H1 (cell line): ENCODE results near the gene CELF2. TPM values are rescaled to one million over a fixed set of nuclear protein-coding genes. Genes with fewer than 3 reads are reported as not detected.

Experiments
- CTCF ChIA-PET: fragments of 300-600 bp; sonication (Branson Sonifier 250); formaldehyde crosslinking; loops from one replicate; lab custom pipeline; 2021; ENCODE audit not compliant: partially characterized antibody; lab: Charles Lee
- POLR2A ChIA-PET: fragments of 300-600 bp; sonication (Branson Sonifier 250); formaldehyde crosslinking; loops from one replicate; lab custom pipeline; 2021; ENCODE audit warnings: inconsistent platforms; ENCODE audit not compliant: partially characterized antibody; lab: Charles Lee
- DNase-seq, 2 experiments: peaks; one replicate each; pipeline versions ENCODE4 v3.0.0 to v3.0.0-alpha.2; 2010 to 2022; ENCODE audit warnings: low spot score in 2 of 2, low read depth in 1 of 2, mixed read lengths in 1 of 2
- FAIRE-seq: peaks from 2 replicates; lab custom pipeline; 2011; peaks lifted over from hg19 to GRCh38; lab: Jason Lieb, UNC
- H2AFZ ChIP-seq: 2 replicates; pipeline ENCODE4 v1.8.1; 2012; ENCODE audit warnings: low read length, inconsistent platforms
- H2AK5ac ChIP-seq: 2 replicates; pipeline ENCODE4 v1.6.1; 2013; ENCODE audit warnings: low read depth, low read length
- H2BK120ac ChIP-seq: replicated peaks from 2 replicates; pipeline ENCODE3; 2013; ENCODE audit warnings: low read depth, low read length, inconsistent platforms
- H2BK12ac ChIP-seq: 2 replicates; pipeline ENCODE4 v1.6.1; 2013; ENCODE audit warnings: low read depth, low read length
- H2BK15ac ChIP-seq: 2 replicates; pipeline ENCODE4 v1.6.1; 2013; ENCODE audit warnings: low read length
- H2BK20ac ChIP-seq: 2 replicates; pipeline ENCODE4 v1.6.1; 2013; ENCODE audit warnings: low read length
- H2BK5ac ChIP-seq: 2 replicates; pipeline ENCODE4 v1.6.1; 2013; ENCODE audit warnings: low read depth, low read length
- H3K14ac ChIP-seq: 2 replicates; pipeline ENCODE4 v1.6.1; 2013; ENCODE audit warnings: inconsistent platforms; ENCODE audit not compliant: insufficient read length
- H3K18ac ChIP-seq: 2 replicates; pipeline ENCODE4 v1.6.1; 2013; ENCODE audit warnings: low read length; ENCODE audit errors: extremely low read depth
- H3K23ac ChIP-seq: 2 replicates; pipeline ENCODE4 v1.6.1; 2013; ENCODE audit warnings: inconsistent platforms; ENCODE audit not compliant: insufficient read length
- H3K23me2 ChIP-seq: 2 replicates; pipeline ENCODE4 v1.6.1; 2013; ENCODE audit warnings: low read depth, low read length
- H3K27ac ChIP-seq: 2 replicates; pipeline ENCODE4 v1.6.1; 2011; ENCODE audit warnings: low read depth, low read length, inconsistent platforms
- H3K27me3 ChIP-seq, 4 experiments: replicated peaks in 1 of 4; 1 replicate in 1 of 4; 2 replicates in 3 of 4; pipeline versions ENCODE4 v1.6.1 to v1.8.1; 2011 to 2013; ENCODE audit warnings: low read length in 3 of 4, mild to moderate bottlenecking in 3 of 4, inconsistent platforms in 2 of 4, mixed read lengths in 2 of 4, moderate library complexity in 1 of 4; ENCODE audit not compliant: control insufficient read depth in 3 of 4, insufficient read depth in 3 of 4; ENCODE audit errors: extremely low read depth in 1 of 4
- H3K36me3 ChIP-seq, 4 experiments: 2 replicates each; pipeline versions ENCODE4 v1.6.1 to v1.8.1; 2011 to 2013; ENCODE audit warnings: mild to moderate bottlenecking in 4 of 4, low read length in 3 of 4, moderate library complexity in 2 of 4, control low read depth in 1 of 4, inconsistent platforms in 1 of 4; ENCODE audit not compliant: insufficient read depth in 4 of 4, control insufficient read depth in 2 of 4
- H3K4ac ChIP-seq: replicated peaks from 2 replicates; pipeline ENCODE3; 2013; ENCODE audit warnings: low read length, low read depth, mixed read lengths, inconsistent platforms; ENCODE audit not compliant: insufficient read length
- H3K4me1 ChIP-seq, 4 experiments: replicated peaks in 1 of 4; 1 replicate in 1 of 4; 2 replicates in 3 of 4; pipeline versions ENCODE4 v1.6.1 to v1.8.1; 2011 to 2013; ENCODE audit warnings: low read length in 3 of 4, inconsistent platforms in 2 of 4, mixed read lengths in 1 of 4; ENCODE audit not compliant: insufficient read depth in 4 of 4, control insufficient read depth in 3 of 4
- H3K4me2 ChIP-seq, 2 experiments: 2 replicates each; pipeline versions ENCODE4 v1.6.1 to v1.8.1; 2011 to 2013; ENCODE audit warnings: low read depth in 2 of 2, low read length in 2 of 2, control low read depth in 1 of 2, inconsistent platforms in 1 of 2, mild to moderate bottlenecking in 1 of 2; ENCODE audit not compliant: insufficient read depth in 1 of 2
- H3K4me3 ChIP-seq, 4 experiments: fragments of 200-600, 300-600 bp in 1 of 4; sonication (generic), shearing (Covaris generic), sonication (Bioruptor Twin) in 1 of 4; 2 replicates each; pipeline versions ENCODE4 v1.5.1 to v1.8.1; 2011 to 2016; ENCODE audit warnings: low read length in 4 of 4, low read depth in 3 of 4, control low read depth in 2 of 4, inconsistent platforms in 2 of 4, mild to moderate bottlenecking in 2 of 4, mixed read lengths in 1 of 4, moderate library complexity in 1 of 4; ENCODE audit not compliant: insufficient read depth in 2 of 4; ENCODE audit errors: extremely low read depth in 1 of 4
- H3K56ac ChIP-seq: replicated peaks from 2 replicates; pipeline ENCODE3; 2013; ENCODE audit warnings: low read depth, mild to moderate bottlenecking, mixed read lengths, low read length, inconsistent platforms; ENCODE audit not compliant: insufficient read length
- H3K79me1 ChIP-seq: 2 replicates; pipeline ENCODE4 v1.6.1; 2013; ENCODE audit warnings: low read depth, low read length, control low read depth
- H3K79me2 ChIP-seq, 2 experiments: 2 replicates each; pipeline versions ENCODE4 v1.6.1 to v1.8.1; 2012 to 2013; ENCODE audit warnings: low read length in 2 of 2, mild to moderate bottlenecking in 2 of 2, inconsistent platforms in 1 of 2; ENCODE audit not compliant: insufficient read depth in 2 of 2, control insufficient read depth in 1 of 2
- H3K9ac ChIP-seq, 4 experiments: replicated peaks in 1 of 4; 1 replicate in 1 of 4; 2 replicates in 3 of 4; pipeline versions ENCODE4 v1.6.1 to v1.8.1; 2011 to 2013; ENCODE audit warnings: low read depth in 3 of 4, low read length in 3 of 4, control low read depth in 2 of 4, mild to moderate bottlenecking in 2 of 4, moderate library complexity in 2 of 4, inconsistent platforms in 1 of 4; ENCODE audit errors: extremely low read depth in 1 of 4
- H3K9me3 ChIP-seq, 2 experiments: 2 replicates each; pipeline versions ENCODE4 v1.6.1 to v1.8.1; 2012 to 2013; ENCODE audit warnings: mild to moderate bottlenecking in 2 of 2, moderate library complexity in 2 of 2, control low read depth in 1 of 2, inconsistent platforms in 1 of 2, low read depth in 1 of 2, low read length in 1 of 2, mixed read lengths in 1 of 2; ENCODE audit not compliant: insufficient read depth in 2 of 2
- H4K20me1 ChIP-seq, 2 experiments: replicated peaks in 1 of 2; 2 replicates each; pipeline versions ENCODE3 to v1.8.1; 2011 to 2013; ENCODE audit warnings: inconsistent platforms in 2 of 2, low read length in 2 of 2, mild to moderate bottlenecking in 1 of 2; ENCODE audit not compliant: insufficient read depth in 2 of 2, control insufficient read depth in 1 of 2
- H4K5ac ChIP-seq: 2 replicates; pipeline ENCODE4 v1.6.1; 2013; ENCODE audit warnings: low read length, low read depth, mixed read lengths, inconsistent platforms; ENCODE audit not compliant: insufficient read length
- H4K8ac ChIP-seq: 2 replicates; pipeline ENCODE4 v1.8.0; 2013; ENCODE audit warnings: mild to moderate bottlenecking, moderate library complexity, low read length, inconsistent platforms; ENCODE audit not compliant: insufficient read depth; ENCODE audit errors: extremely low read depth
- H4K91ac ChIP-seq: replicated peaks from 2 replicates; pipeline ENCODE3; 2013; ENCODE audit warnings: low read length, mixed read lengths, inconsistent platforms; ENCODE audit not compliant: insufficient read length
- KDM5A ChIP-seq: fragments of 200-600 bp; IDR thresholded peaks from 2 replicates; pipeline ENCODE4 v1.7.1; 2012; ENCODE audit warnings: mild to moderate bottlenecking, low read length, inconsistent platforms, mixed read lengths
- WGBS, 2 experiments: shearing (Covaris generic) in 1 of 2; methylation state at CpG; one replicate each; pipeline versions ENCODE4 v1.1.6 to v1.1.7; 2013 to 2015; ENCODE audit warnings: low lambda C conversion rate in 2 of 2, mixed read lengths in 2 of 2, inconsistent platforms in 1 of 2, low coverage in 1 of 2, missing lambda C conversion rate in 1 of 2; ENCODE audit not compliant: insufficient replicate concordance in 2 of 2, insufficient coverage in 1 of 2, insufficient read length in 1 of 2; ENCODE audit errors: extremely low coverage in 1 of 2, missing lambda C conversion rate in 1 of 2; 5-methylcytosine and 5-hydroxymethylcytosine counted together
- polyA plus RNA-seq, 7 experiments: library from polyadenylated mRNA; depleted of rRNA in 3 of 7; stranded (reverse) in 5 of 7; unstranded in 2 of 7; fragments of >200 nt in 5 of 7; fragments of 200-250 nt in 2 of 7; gene quantifications; 1 replicate in 5 of 7; 2 replicates in 1 of 7; 4 replicates in 1 of 7; pipeline versions ENCODE4 v1.2.1 to v1.2.3, GENCODE V29; 2011 to 2013; ENCODE audit warnings: missing spikeins in 2 of 7, mixed read lengths in 2 of 7
- total RNA-seq: library from RNA; stranded (reverse); fragmentation: NEBNext Ultra II Directional; extraction: Animal tissue kit (Norgen Biotek cat#: 25700); gene quantifications from 2 replicates; pipeline ENCODE4 v1.2.1, GENCODE V29; 2021

CELF2 gene
- total and polyA plus RNA-seq, 2 of the 8 experiments (the other 6 are each of a cell fraction or from before 2014, with no cell fraction given): 18.3 to 22.7 TPM

- Histone ChIP-seq H3K4me1 (peaks cover 0 to 13% (median 0%) of the 10 kb centered on the region in 4 experiments; a peak in 3 of 7 replicates), H3K18ac (no peak overlapping the region), H4K20me1 (peaks cover 0 to 2% of the 10 kb centered on the region in 2 experiments), H4K91ac (no peak overlapping the region), H3K36me3 (no peaks in the 10 kb centered on the region), H4K5ac (no peak overlapping the region), H3K9me3 (no peaks in the 10 kb centered on the region), H3K4ac (no peak overlapping the region), H3K4me2 (no peak overlapping the region), H2AFZ (no peak overlapping the region), H2BK20ac (no peak overlapping the region), H3K27me3 (peaks cover 0 to 1% (median 0%) of the 10 kb centered on the region in 4 experiments; a peak in 1 of 7 replicates), H3K23ac (no peak overlapping the region), H2BK5ac (no peak overlapping the region), H3K23me2 (no peaks in the 10 kb centered on the region), H2BK12ac (no peak overlapping the region), H3K9ac (no peak overlapping the region), H2AK5ac (no peak overlapping the region), H3K79me2 (0 out of 4 replicates have a peak, but pooled peaks cover 0 to 4% of the 10 kb centered on the region in 2 experiments), H2BK120ac (no peak overlapping the region), H3K4me3 (no peak overlapping the region), H2BK15ac (no peak overlapping the region), H3K27ac (no peak overlapping the region), H3K79me1 (no peaks in the 10 kb centered on the region), H3K56ac (no peak overlapping the region), H3K14ac (no peak overlapping the region), H4K8ac (no peak overlapping the region)
- 72% methylated on average over 4 of the region's 4 CpGs; no CpG with 5 or more reads in 1 of the 2 experiments for WGBS, 2 experiments
- POLR2A ChIA-PET: no interaction called here
- no peak for DNase-seq
- no peak for FAIRE-seq
- CTCF ChIA-PET: interaction anchor here (1.7 kb wide), 1 partner anchor 20 kb away, joined by 9 read pairs; no protein-coding TSS in a partner anchor
- TF ChIP-seq KDM5A: no peak
These were observed 58.5 kb downstream of the CELF2 start for GRCh38 chr10:11076221-11076620.
